GM23248 (cell line): ENCODE measurements around the gene AVPR2. TPM values are rescaled to one million over a fixed set of nuclear protein-coding genes. Genes with fewer than 3 reads are reported as not detected.
A peak's percentile ranks its signal among the peaks of the same experiment; 100 is the strongest.

Experiments used
- DNase-seq: peaks from one replicate; pipeline ENCODE4 v3.0.0-alpha.2; 2015
- H2AFZ ChIP-seq: fragments of 200-600 bp; sonication (generic); 2 replicates; pipeline ENCODE4 v1.6.1; 2016; ENCODE audit warnings: antibody characterized with exemption
- H3F3A ChIP-seq: fragments of 200-600 bp; sonication (generic); 2 replicates; pipeline ENCODE4 v1.6.1; 2016; ENCODE audit warnings: mild to moderate bottlenecking, antibody characterized with exemption, mixed run types; ENCODE audit not compliant: insufficient read depth
- H3K27ac ChIP-seq: fragments of 200-600 bp; sonication (generic); 2 replicates; pipeline ENCODE4 v1.5.1; 2016; ENCODE audit warnings: mild to moderate bottlenecking
- H3K27me3 ChIP-seq: fragments of 200-600 bp; sonication (generic); replicated peaks from 2 replicates; pipeline ENCODE4 v1.6.1; 2016; ENCODE audit warnings: mild to moderate bottlenecking; ENCODE audit not compliant: insufficient read depth
- H3K36me3 ChIP-seq: fragments of 200-600 bp; sonication (generic); 2 replicates; pipeline ENCODE4 v1.6.1; 2016; ENCODE audit warnings: low read depth, mild to moderate bottlenecking
- H3K4me1 ChIP-seq: fragments of 200-600 bp; sonication (generic); 2 replicates; pipeline ENCODE4 v1.6.1; 2016; ENCODE audit warnings: mild to moderate bottlenecking; ENCODE audit not compliant: insufficient read depth
- H3K4me2 ChIP-seq: fragments of 200-600 bp; sonication (generic); one replicate; pipeline ENCODE4 v1.6.1; 2016; ENCODE audit warnings: mild to moderate bottlenecking; ENCODE audit not compliant: unreplicated experiment
- H3K4me3 ChIP-seq: fragments of 200-600 bp; sonication (generic); 2 replicates; pipeline ENCODE4 v1.5.1; 2016; ENCODE audit warnings: mild to moderate bottlenecking
- H3K79me2 ChIP-seq: fragments of 200-600 bp; sonication (generic); 2 replicates; pipeline ENCODE4 v1.6.1; 2016; ENCODE audit warnings: mild to moderate bottlenecking; ENCODE audit not compliant: insufficient read depth
- H3K9ac ChIP-seq: fragments of 200-600 bp; sonication (generic); 2 replicates; pipeline ENCODE4 v1.6.1; 2016; ENCODE audit warnings: mild to moderate bottlenecking
- H3K9me2 ChIP-seq: fragments of 200-600 bp; sonication (generic); 2 replicates; pipeline ENCODE4 v1.6.1; 2016; ENCODE audit warnings: mixed run types, mild to moderate bottlenecking, moderate library complexity; ENCODE audit not compliant: insufficient read depth
- H3K9me3 ChIP-seq: fragments of 200-600 bp; sonication (generic); one replicate; pipeline ENCODE4 v1.6.1; 2017; ENCODE audit warnings: low read depth
- H4K20me1 ChIP-seq: fragments of 200-600 bp; sonication (generic); 2 replicates; pipeline ENCODE4 v1.6.0; 2016; ENCODE audit not compliant: insufficient read depth
- EZH2 ChIP-seq: fragments of 200-600 bp; sonication (generic); IDR thresholded peaks from 2 replicates; pipeline ENCODE4 v1.6.1; 2018; ENCODE audit warnings: antibody characterized with exemption, mild to moderate bottlenecking; ENCODE audit not compliant: insufficient read depth, poor library complexity, severe bottlenecking
- EZH2phosphoT487 ChIP-seq: fragments of 200-600 bp; sonication (generic); IDR thresholded peaks from 2 replicates; pipeline ENCODE4 v1.6.1; 2018; ENCODE audit warnings: antibody characterized with exemption, moderate library complexity, mild to moderate bottlenecking, low read depth; ENCODE audit not compliant: insufficient read depth
- WGBS, 2 experiments: methylation state at CpG; one replicate each; pipeline ENCODE4 v1.1.6; 2015 to 2017; ENCODE audit warnings: low lambda C conversion rate in 2 of 2, low coverage in 1 of 2; ENCODE audit errors: missing lambda C conversion rate in 2 of 2; 5-methylcytosine and 5-hydroxymethylcytosine counted together
- in situ Hi-C: fragments of 300-500 bp; cut with MboI; formaldehyde crosslinking; loops from 2 replicates; pipeline ENCODE4 v1.15.0; 2020
- polyA plus RNA-seq: library from polyadenylated mRNA; unstranded; fragments of >200 nt; fragmentation: Nextera tagmentation; extraction: Ambion mirVana; gene quantifications from 2 replicates; pipeline ENCODE4 v1.2.1, GENCODE V29; 2016
- total RNA-seq: library from RNA; depleted of rRNA; stranded (reverse); fragments of >200 nt; shearing (Covaris generic); gene quantifications from 2 replicates; pipeline ENCODE4 v1.2.3, GENCODE V29; 2014

Gene AVPR2
- total and polyA plus RNA-seq, 2 experiments from 2014 or later: not detected

- Histone ChIP-seq H3K9ac (no peak overlapping the region; the same call in 1 of the 2 replicates), H3K9me3 (no peaks in the 10 kb centered on the region), H3K36me3 (no peaks in the 10 kb centered on the region), H3K4me2 (no peak overlapping the region), H2AFZ (no peak overlapping the region), H3K27me3 (no peaks in the 10 kb centered on the region), H3F3A (0 out of 2 replicates have a peak, but pooled peaks cover 6% of the 10 kb centered on the region), H3K9me2 (no peaks in the 10 kb centered on the region), H3K4me1 (no peaks in the 10 kb centered on the region), H4K20me1 (no peaks in the 10 kb centered on the region), H3K79me2 (0 out of 2 replicates have a peak, but pooled peaks cover 9% of the 10 kb centered on the region), H3K27ac (no peak overlapping the region), H3K4me3 (no peak overlapping the region)
- no peak for DNase-seq
- 0% methylated on average over 1 to 3 of the region's 4 CpGs for WGBS, 2 experiments
- in situ Hi-C loops: no loop called here
- TF ChIP-seq EZH2phosphoT487 (no peak), EZH2 (no peak)
Observed at GRCh38 chrX:153926552-153926857, 22.0 kb downstream of the AVPR2 start.

GRCh38 chrX:153926858-153927671 lies 22.6 kb downstream of the AVPR2 start:
- H3K36me3 ChIP-seq: no peaks in the 10 kb centered on the region
- H3K27me3 ChIP-seq: no peaks in the 10 kb centered on the region
- H3K9me2 ChIP-seq: no peaks in the 10 kb centered on the region
- H2AFZ ChIP-seq: no peak overlapping the region
- 0 out of 2 replicates have a peak, but pooled peaks cover 6% of the 10 kb centered on the region for H3F3A ChIP-seq
- WGBS, 2 experiments: 9 to 10% methylated on average over 17 to 22 of the region's 31 CpGs
- H4K20me1 ChIP-seq: no peaks in the 10 kb centered on the region
- H3K9me3 ChIP-seq: no peaks in the 10 kb centered on the region
- H3K4me3 ChIP-seq: peak overlapping the region; percentile 76
- H3K27ac ChIP-seq: peak overlapping the region; percentile 96
- no peaks in the 10 kb centered on the region for H3K4me1 ChIP-seq
- in situ Hi-C loops: no loop called here
- TF ChIP-seq EZH2 (no peak), EZH2phosphoT487 (no peak)
- peak overlapping the region; percentile 91 for H3K4me2 ChIP-seq
- peaks cover 14% of the 10 kb centered on the region; the same call in 1 of the 2 replicates for H3K79me2 ChIP-seq
- peak overlapping the region; percentile 98 for H3K9ac ChIP-seq
- peak; percentile 49 for DNase-seq

GRCh38 chrX:153927672-153927921 lies 23.1 kb downstream of the AVPR2 start:
- no peak for TF ChIP-seq EZH2
- no peak for TF ChIP-seq EZH2phosphoT487
- no peak for DNase-seq
- Histone ChIP-seq H3K9me3 (no peaks in the 10 kb centered on the region), H3K27ac (peak overlapping the region; percentile 96), H3K9ac (peak overlapping the region; percentile 98), H3K36me3 (no peaks in the 10 kb centered on the region), H3K4me1 (no peaks in the 10 kb centered on the region), H2AFZ (no peak overlapping the region), H3F3A (0 out of 2 replicates have a peak, but pooled peaks cover 6% of the 10 kb centered on the region), H3K27me3 (no peaks in the 10 kb centered on the region), H3K9me2 (no peaks in the 10 kb centered on the region), H4K20me1 (no peaks in the 10 kb centered on the region), H3K79me2 (peaks cover 20% of the 10 kb centered on the region), H3K4me2 (peak overlapping the region; percentile 91), H3K4me3 (peak overlapping the region; percentile 76)
- in situ Hi-C loops: no loop called here
- 4 to 8% methylated on average over 4 to 8 of the region's 8 CpGs for WGBS, 2 experiments

GRCh38 chrX:153927922-153928760 lies 23.7 kb downstream of the AVPR2 start:
- H3K4me3 ChIP-seq: peak overlapping the region; percentile 76
- no peaks in the 10 kb centered on the region for H3K9me2 ChIP-seq
- in situ Hi-C loops: no loop called here
- H3K4me1 ChIP-seq: no peaks in the 10 kb centered on the region
- peak overlapping the region; percentile 91 for H3K4me2 ChIP-seq
- 0 to 2% methylated on average over 19 to 26 of the region's 76 CpGs for WGBS, 2 experiments
- H3K9ac ChIP-seq: peak overlapping the region; percentile 98
- no peaks in the 10 kb centered on the region for H3K36me3 ChIP-seq
- no peaks in the 10 kb centered on the region for H4K20me1 ChIP-seq
- TF ChIP-seq EZH2phosphoT487: no peak
- no peak for TF ChIP-seq EZH2
- DNase-seq: peak; percentile 97
- no peaks in the 10 kb centered on the region for H3K9me3 ChIP-seq
- no peak overlapping the region for H2AFZ ChIP-seq
- no peaks in the 10 kb centered on the region for H3K27me3 ChIP-seq
- peaks cover 25% of the 10 kb centered on the region for H3K79me2 ChIP-seq
- H3K27ac ChIP-seq: peak overlapping the region; percentile 96
- 0 out of 2 replicates have a peak, but pooled peaks cover 6% of the 10 kb centered on the region for H3F3A ChIP-seq
